GM12801 (cell line): Measurements from ENCODE around the gene TNS1.

Experiments used
- CTCF ChIP-seq: IDR thresholded peaks from one replicate; pipeline ENCODE4 v1.5.1; 2011; ENCODE audit warnings: control low read depth; ENCODE audit not compliant: insufficient read length; ENCODE audit errors: extremely low read depth

TNS1 gene

GRCh38 chr2:217842017-217842416, 160.8 kb downstream of the TNS1 start:
- TF ChIP-seq CTCF, result no peak

- no peak for TF ChIP-seq CTCF
These were observed 162.3 kb downstream of the TNS1 start for GRCh38 chr2:217840522-217840921.

GRCh38 chr2:217839750-217840107, 163.1 kb downstream of the TNS1 start:
- TF ChIP-seq CTCF, result no peak

GRCh38 chr2:217839073-217839749, 163.6 kb downstream of the TNS1 start:
- TF ChIP-seq CTCF, result no peak

- no peak for TF ChIP-seq CTCF
These were observed 164.4 kb downstream of the TNS1 start for GRCh38 chr2:217838409-217838831.

GRCh38 chr2:217837530-217837929, 165.3 kb downstream of the TNS1 start:
- no peak for TF ChIP-seq CTCF

GRCh38 chr2:217836901-217837491, 165.8 kb downstream of the TNS1 start:
- no peak for TF ChIP-seq CTCF
